GM19025 (cell line): ENCODE measurements around the gene CPT1B.
"Not testable (repeated sequence)": the region's sequence is repeated elsewhere in the genome, so short reads cannot be mapped to it uniquely, and the experiment has no call there.

Experiments
- ATAC-seq: cut with Tn5 transposase; IDR thresholded peaks from one replicate; pipeline ENCODE4 v1.9.1; 2021; ENCODE audit warnings: mild to moderate bottlenecking, low read depth, moderate library complexity; ENCODE audit not compliant: unreplicated experiment

The CPT1B gene

GRCh38 chr22:50610041-50610451 is 31.8 kb upstream of the CPT1B start:
- no peak for ATAC-seq

GRCh38 chr22:50609599-50609998 is 31.4 kb upstream of the CPT1B start:
- no peak for ATAC-seq

GRCh38 chr22:50608996-50609395 is 30.8 kb upstream of the CPT1B start:
- ATAC-seq: no peak

GRCh38 chr22:50608058-50608840 is 30.0 kb upstream of the CPT1B start:
- ATAC-seq: not testable (repeated sequence)

GRCh38 chr22:50607659-50608020 is 29.4 kb upstream of the CPT1B start:
- ATAC-seq: no peak

- no peak for ATAC-seq
Observed at GRCh38 chr22:50606946-50607658, 28.9 kb upstream of the CPT1B start.

- ATAC-seq: no peak
Observed at GRCh38 chr22:50606165-50606945, 28.1 kb upstream of the CPT1B start.

- ATAC-seq: no peak
Observed at GRCh38 chr22:50605613-50606074, 27.4 kb upstream of the CPT1B start.

- ATAC-seq: no peak
Observed at GRCh38 chr22:50605002-50605612, 26.9 kb upstream of the CPT1B start.

GRCh38 chr22:50604256-50605001 is 26.2 kb upstream of the CPT1B start:
- ATAC-seq: no peak

- no peak for ATAC-seq
Observed at GRCh38 chr22:50603511-50604255, 25.5 kb upstream of the CPT1B start.

- no peak for ATAC-seq
Observed at GRCh38 chr22:50602338-50602700, 24.1 kb upstream of the CPT1B start.

- ATAC-seq: no peak
Observed at GRCh38 chr22:50601669-50602337, 23.6 kb upstream of the CPT1B start.

GRCh38 chr22:50600967-50601668 is 22.9 kb upstream of the CPT1B start:
- no peak for ATAC-seq

GRCh38 chr22:50600538-50600937 is 22.3 kb upstream of the CPT1B start, which contains the start of gene MAPK8IP2:
Gene MAPK8IP2 (plus strand): TSS chr22:50600793. CDS start chr22:50600819, 26 bp downstream.
- ATAC-seq: no peak

- ATAC-seq: no peak
Observed at GRCh38 chr22:50599816-50600455, 21.7 kb upstream of the CPT1B start.

GRCh38 chr22:50597097-50597496 is 18.9 kb upstream of the CPT1B start:
- ATAC-seq: no peak

- ATAC-seq: no peak
Observed at GRCh38 chr22:50595189-50595588, 17.0 kb upstream of the CPT1B start.
